ENCODE results near the gene GPR26. TPM values are rescaled to one million over a fixed set of nuclear protein-coding genes. Genes with fewer than 3 reads are reported as not detected.

The GPR26 gene
- total RNA-seq, 4 donors from 2014 or later, result not detected

GRCh38 chr10:123634221-123634620 lies 31.9 kb upstream of the GPR26 start:
- Histone ChIP-seq H3K4me3 (no peak overlapping the region), H3K27ac (no peak overlapping the region), H3K4me1 (no peaks in the 10 kb centered on the region), H3K36me3 (no peaks in the 10 kb centered on the region), H3K9me3 (no peaks in the 10 kb centered on the region), H3K27me3 (no peaks in the 10 kb centered on the region)
- DNase-seq, result no peak
- intact Hi-C loops (cut with DNase I; ENCODE audit: low total_unique reads), result no loop called here
- TF ChIP-seq POLR2A (IDR thresholded peaks at IDR 0.05) (no peak), CTCF (IDR thresholded peaks at IDR 0.05) (no peak)

GRCh38 chr10:123635131-123635530 lies 31.0 kb upstream of the GPR26 start:
- no peak for TF ChIP-seq POLR2A (IDR thresholded peaks at IDR 0.05)
- no peak for TF ChIP-seq CTCF (IDR thresholded peaks at IDR 0.05)
- H3K4me1 ChIP-seq, result no peaks in the 10 kb centered on the region
- intact Hi-C loops (cut with DNase I; ENCODE audit: low total_unique reads), result no loop called here
- no peak overlapping the region for H3K4me3 ChIP-seq
- DNase-seq, result no peak
- H3K9me3 ChIP-seq, result no peaks in the 10 kb centered on the region
- no peaks in the 10 kb centered on the region for H3K36me3 ChIP-seq
- H3K27ac ChIP-seq, result no peak overlapping the region
- H3K27me3 ChIP-seq, result no peaks in the 10 kb centered on the region

GRCh38 chr10:123635745-123636144 lies 30.4 kb upstream of the GPR26 start:
- no peak for DNase-seq
- Histone ChIP-seq H3K36me3 (no peaks in the 10 kb centered on the region), H3K4me3 (no peak overlapping the region), H3K9me3 (no peaks in the 10 kb centered on the region), H3K27ac (no peak overlapping the region), H3K4me1 (no peaks in the 10 kb centered on the region), H3K27me3 (no peaks in the 10 kb centered on the region)
- TF ChIP-seq POLR2A (IDR thresholded peaks at IDR 0.05) (no peak), CTCF (IDR thresholded peaks at IDR 0.05) (no peak)
- intact Hi-C loops (cut with DNase I; ENCODE audit: low total_unique reads), result no loop called here

GRCh38 chr10:123636598-123637325 lies 29.4 kb upstream of the GPR26 start:
- H3K27me3 ChIP-seq, result no peaks in the 10 kb centered on the region
- no peak overlapping the region for H3K4me3 ChIP-seq
- no peaks in the 10 kb centered on the region for H3K9me3 ChIP-seq
- TF ChIP-seq CTCF (IDR thresholded peaks at IDR 0.05), result no peak
- TF ChIP-seq POLR2A (IDR thresholded peaks at IDR 0.05), result no peak
- no peaks in the 10 kb centered on the region for H3K4me1 ChIP-seq
- DNase-seq, result no peak
- no peaks in the 10 kb centered on the region for H3K36me3 ChIP-seq
- intact Hi-C loops (cut with DNase I; ENCODE audit: low total_unique reads), result no loop called here
- H3K27ac ChIP-seq, result no peak overlapping the region

- DNase-seq, result no peak
- no peak overlapping the region for H3K27ac ChIP-seq
- H3K4me3 ChIP-seq, result no peak overlapping the region
- no peak for TF ChIP-seq POLR2A (IDR thresholded peaks at IDR 0.05)
- no peak for TF ChIP-seq CTCF (IDR thresholded peaks at IDR 0.05)
- no peaks in the 10 kb centered on the region for H3K4me1 ChIP-seq
- no peaks in the 10 kb centered on the region for H3K36me3 ChIP-seq
- H3K9me3 ChIP-seq, result no peaks in the 10 kb centered on the region
- intact Hi-C loops (cut with DNase I; ENCODE audit: low total_unique reads), result no loop called here
- H3K27me3 ChIP-seq, result no peaks in the 10 kb centered on the region
These were observed 28.8 kb upstream of the GPR26 start for GRCh38 chr10:123637326-123637880.
